GM20000 (cell line): ENCODE measurements around the gene PRR14.
"Not testable (repeated sequence)": the region's sequence is repeated elsewhere in the genome, so short reads cannot be mapped to it uniquely, and the experiment has no call there.

Experiments used
- DNase-seq: peaks from one replicate; pipeline ENCODE4 v3.0.0; 2012; ENCODE audit warnings: low spot score
- CTCF ChIP-seq: IDR thresholded peaks from 2 replicates; pipeline ENCODE4 v1.5.1; 2012; ENCODE audit warnings: mild to moderate bottlenecking, control low read depth; ENCODE audit errors: extremely low read depth, missing control alignments

Gene PRR14

GRCh38 chr16:30698816-30699614 lies 48.3 kb downstream of the PRR14 start, which contains the start of gene SRCAP:
Gene SRCAP, plus strand, starts transcription at chr16:30699171. Its CDS starts 1,654 bp downstream, at chr16:30700825.
- peak; percentile 95 for DNase-seq
- TF ChIP-seq CTCF, result no peak

- DNase-seq, result no peak
Observed at GRCh38 chr16:30699615-30700099, 48.9 kb downstream of the PRR14 start.

GRCh38 chr16:30700491-30700890 lies 49.7 kb downstream of the PRR14 start:
- TF ChIP-seq CTCF, result no peak
- no peak for DNase-seq

More at GRCh38 chr16:30699615-30700099, 48.9 kb downstream of the PRR14 start:
- TF ChIP-seq CTCF, result no peak

GRCh38 chr16:30700971-30701370 lies 50.2 kb downstream of the PRR14 start:
- no peak for TF ChIP-seq CTCF
- DNase-seq, result no peak

GRCh38 chr16:30703071-30703470 lies 52.3 kb downstream of the PRR14 start:
- DNase-seq, result not testable (repeated sequence)

- no peak for TF ChIP-seq CTCF
- DNase-seq, result no peak
Observed at GRCh38 chr16:30703971-30704370, 53.2 kb downstream of the PRR14 start.
